ENCODE measurements around the gene CUL4B. TPM values are rescaled to one million over a fixed set of nuclear protein-coding genes. Genes with fewer than 3 reads are reported as not detected.
A peak's percentile ranks its signal among the peaks of the same experiment; 100 is the strongest.

The CUL4B gene
- total RNA-seq, 1 experiment from 2014 or later, result 54.1 TPM

DNA sequence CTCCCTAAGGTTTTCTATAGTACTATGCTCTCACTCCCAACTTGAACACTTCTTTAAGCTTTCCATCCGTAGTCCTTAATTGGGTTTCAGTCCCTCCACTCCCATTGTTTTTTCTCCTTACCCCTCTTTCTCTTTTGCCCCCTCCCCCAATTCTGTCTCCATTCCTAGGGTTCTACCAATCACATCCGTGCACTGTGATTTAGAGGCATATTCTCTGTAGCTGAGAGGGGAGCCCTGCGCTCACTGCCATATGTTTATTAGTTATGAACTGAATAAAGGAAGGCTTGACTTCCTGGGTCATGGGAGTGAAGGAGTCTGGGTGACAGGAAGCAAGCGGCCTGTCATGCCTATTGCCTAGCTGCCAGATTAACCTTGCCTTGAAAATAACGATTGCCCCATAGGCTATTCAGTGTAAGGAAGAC, 43.6 kb upstream of the CUL4B start:
- TF ChIP-seq ELF1 (IDR thresholded peaks at IDR 0.05; ENCODE audit: borderline replicate concordance, low read depth), result no peak
- no peak for TF ChIP-seq EZH2 (IDR thresholded peaks at IDR 0.05)
- DNase-seq (ENCODE audit: low read depth, low spot score), result no peak
- H3K4me3 ChIP-seq (replicated peaks in 1 of 2; ENCODE audit: low read depth in 1 of 2, low read length in 2 of 2), result peak overlapping the region; percentile 80 to 87
- peak; percentile 61 for ATAC-seq
- intact Hi-C loops (cut with micrococcal nuclease), result no loop called here
- RAD21 ChIA-PET (ENCODE audit: low non-redundant PET in 1 of 2, low total read pairs in 2 of 2, uncharacterized antibody in 2 of 2, unreplicated experiment in 2 of 2), result interaction anchor here in 1 of 2 experiments (1.3 kb wide), 1 partner anchor 43 kb away, joined by 3 read pairs; no protein-coding TSS in a partner anchor
- H3K9me3 ChIP-seq (ENCODE audit: control insufficient read depth in 1 of 2, insufficient read depth in 1 of 2, low read depth in 1 of 2, low read length in 2 of 2), result no peaks in the 10 kb centered on the region
- H3K9ac ChIP-seq (ENCODE audit: low read length), result peak overlapping the region; percentile 76
- H3K4me2 ChIP-seq (ENCODE audit: low read length), result peak overlapping the region; percentile 76
- no peaks in the 10 kb centered on the region for H4K20me1 ChIP-seq (ENCODE audit: insufficient read depth)
- POLR2A ChIA-PET, result interaction anchor here (0.7 to 1.3 kb wide), 3 partner anchors 43 to 54 kb away, joined by 3 to 15 read pairs (median 3); partner anchors contain the start of gene CUL4B
- no peak overlapping the region for H2AFZ ChIP-seq (ENCODE audit: low read depth, low read length, poor library complexity, severe bottlenecking)
- H3K27ac ChIP-seq (ENCODE audit: low read depth, low read length), result peak overlapping the region; percentile 84
- peaks cover 40% of the 10 kb centered on the region for H3K79me2 ChIP-seq (ENCODE audit: insufficient read depth, low read length)
- peaks cover 4 to 5% of the 10 kb centered on the region in 2 experiments; a peak in 2 of 4 replicates for H3K4me1 ChIP-seq (ENCODE audit: control insufficient read depth in 1 of 2, insufficient read depth in 2 of 2, low read length in 2 of 2)
- CTCF ChIA-PET, result no interaction called here
- TSS peak; percentile 77 for BruUV-seq (replicated peaks)
- no peaks in the 10 kb centered on the region for H3K27me3 ChIP-seq (ENCODE audit: insufficient read depth, low read length)
- no peaks in the 10 kb centered on the region for H3K36me3 ChIP-seq (ENCODE audit: control insufficient read depth in 1 of 2, insufficient read depth in 2 of 2, low read length in 2 of 2)
- no peaks in the 10 kb centered on the region for H3K9me2 ChIP-seq (ENCODE audit: insufficient read depth)

DNA sequence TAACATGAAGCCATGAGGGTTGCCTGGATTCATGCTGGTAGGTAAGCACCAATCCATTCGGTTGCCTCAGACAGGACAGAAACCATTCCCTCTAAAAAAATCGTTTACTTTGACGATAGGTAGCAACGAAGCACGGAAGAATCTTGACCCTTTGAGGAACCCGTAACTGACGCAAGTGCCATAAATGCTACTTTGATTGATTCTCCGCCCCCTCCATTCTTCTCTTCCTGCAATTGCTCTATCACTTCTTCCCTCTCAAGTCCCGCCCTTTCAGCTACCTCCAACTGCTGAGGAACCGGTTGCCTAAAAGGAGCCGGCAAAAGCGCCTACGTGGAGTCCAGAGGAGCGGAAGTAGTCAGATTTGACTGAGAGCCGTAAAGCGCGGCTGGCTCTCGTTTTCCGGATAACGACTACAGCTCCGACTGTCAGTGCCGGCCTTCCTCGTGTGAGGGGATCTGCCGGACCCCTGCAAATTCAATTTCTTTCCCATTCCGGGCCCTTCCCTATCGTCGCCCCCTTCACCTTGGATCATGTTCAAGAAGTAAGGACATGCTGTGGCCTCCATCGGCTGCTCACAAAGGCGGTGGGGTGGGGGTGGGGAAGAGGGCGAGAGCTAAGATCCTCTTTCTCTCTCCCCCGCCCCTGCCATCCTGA, 43.1 kb upstream of the CUL4B start, which contains the start of gene MCTS1:
TSS of gene MCTS1 (plus strand) at position 395 of the 654 bp plus-strand sequence. CDS start at position 531, 136 bp downstream.
- CTCF ChIA-PET, result no interaction called here
- DNase-seq (ENCODE audit: low read depth, low spot score) (peak; percentile 95), ATAC-seq (peak; percentile 98)
- RAD21 ChIA-PET (ENCODE audit: low non-redundant PET in 1 of 2, low total read pairs in 2 of 2, uncharacterized antibody in 2 of 2, unreplicated experiment in 2 of 2), result interaction anchor here in 1 of 2 experiments (1.3 kb wide), 1 partner anchor 42 kb away, joined by 3 read pairs; no protein-coding TSS in a partner anchor
- Histone ChIP-seq H3K27ac (ENCODE audit: low read depth, low read length) (peak within 1 kb of the TSS; percentile 84), H3K4me1 (ENCODE audit: control insufficient read depth in 1 of 2, insufficient read depth in 2 of 2, low read length in 2 of 2) (peaks cover 4 to 5% of the 10 kb centered on the region in 2 experiments; a peak in 2 of 4 replicates), H3K9me2 (ENCODE audit: insufficient read depth) (no peaks in the 10 kb centered on the region), H3K27me3 (ENCODE audit: insufficient read depth, low read length) (no peaks in the 10 kb centered on the region), H3K4me2 (ENCODE audit: low read length) (peak within 1 kb of the TSS; percentile 76), H3K79me2 (ENCODE audit: insufficient read depth, low read length) (peaks cover 39% of the 10 kb centered on the region), H4K20me1 (ENCODE audit: insufficient read depth) (no peaks in the 10 kb centered on the region), H3K9me3 (ENCODE audit: control insufficient read depth in 1 of 2, insufficient read depth in 1 of 2, low read depth in 1 of 2, low read length in 2 of 2) (no peaks in the 10 kb centered on the region), H3K4me3 (replicated peaks in 1 of 2; ENCODE audit: low read depth in 1 of 2, low read length in 2 of 2) (peak within 1 kb of the TSS; percentile 80 to 87), H2AFZ (ENCODE audit: low read depth, low read length, poor library complexity, severe bottlenecking) (no peak within 1 kb of the TSS), H3K9ac (ENCODE audit: low read length) (peak within 1 kb of the TSS; percentile 76), H3K36me3 (ENCODE audit: control insufficient read depth in 1 of 2, insufficient read depth in 2 of 2, low read length in 2 of 2) (no peaks in the 10 kb centered on the region)
- no TSS peak for BruUV-seq (replicated peaks)
- POLR2A ChIA-PET, result interaction anchor here (0.6 to 1.3 kb wide), 4 partner anchors 43 to 108 kb away, joined by 3 to 15 read pairs (median 3); partner anchors contain the start of gene CUL4B
- intact Hi-C loops (cut with micrococcal nuclease), result loop anchor here (1.0 kb wide), 1 partner anchor 43 kb away; no protein-coding TSS in a partner anchor
- TF ChIP-seq SRF (IDR thresholded peaks at IDR 0.05; ENCODE audit: low read depth), result peak; percentile 60; the same call in 1 of the 2 replicates
- TF ChIP-seq CEBPB (IDR thresholded peaks at IDR 0.05; ENCODE audit: low read depth), result peak; percentile 70
- peak; percentile 87 for TF ChIP-seq EGR1 (IDR thresholded peaks at IDR 0.05; ENCODE audit: low read depth)
- no peak for TF ChIP-seq FOSL1 (IDR thresholded peaks at IDR 0.05; ENCODE audit: low read depth)
- peak; percentile 70 for TF ChIP-seq ELF1 (IDR thresholded peaks at IDR 0.05; ENCODE audit: borderline replicate concordance, low read depth)
- TF ChIP-seq EZH2 (IDR thresholded peaks at IDR 0.05), result no peak
- TF ChIP-seq JUND (IDR thresholded peaks at IDR 0.05), result no peak
- peak; percentile 80 for TF ChIP-seq POLR2AphosphoS5 (IDR thresholded peaks at IDR 0.05; ENCODE audit: low read depth, low read length)
- TF ChIP-seq, protein P1, sequence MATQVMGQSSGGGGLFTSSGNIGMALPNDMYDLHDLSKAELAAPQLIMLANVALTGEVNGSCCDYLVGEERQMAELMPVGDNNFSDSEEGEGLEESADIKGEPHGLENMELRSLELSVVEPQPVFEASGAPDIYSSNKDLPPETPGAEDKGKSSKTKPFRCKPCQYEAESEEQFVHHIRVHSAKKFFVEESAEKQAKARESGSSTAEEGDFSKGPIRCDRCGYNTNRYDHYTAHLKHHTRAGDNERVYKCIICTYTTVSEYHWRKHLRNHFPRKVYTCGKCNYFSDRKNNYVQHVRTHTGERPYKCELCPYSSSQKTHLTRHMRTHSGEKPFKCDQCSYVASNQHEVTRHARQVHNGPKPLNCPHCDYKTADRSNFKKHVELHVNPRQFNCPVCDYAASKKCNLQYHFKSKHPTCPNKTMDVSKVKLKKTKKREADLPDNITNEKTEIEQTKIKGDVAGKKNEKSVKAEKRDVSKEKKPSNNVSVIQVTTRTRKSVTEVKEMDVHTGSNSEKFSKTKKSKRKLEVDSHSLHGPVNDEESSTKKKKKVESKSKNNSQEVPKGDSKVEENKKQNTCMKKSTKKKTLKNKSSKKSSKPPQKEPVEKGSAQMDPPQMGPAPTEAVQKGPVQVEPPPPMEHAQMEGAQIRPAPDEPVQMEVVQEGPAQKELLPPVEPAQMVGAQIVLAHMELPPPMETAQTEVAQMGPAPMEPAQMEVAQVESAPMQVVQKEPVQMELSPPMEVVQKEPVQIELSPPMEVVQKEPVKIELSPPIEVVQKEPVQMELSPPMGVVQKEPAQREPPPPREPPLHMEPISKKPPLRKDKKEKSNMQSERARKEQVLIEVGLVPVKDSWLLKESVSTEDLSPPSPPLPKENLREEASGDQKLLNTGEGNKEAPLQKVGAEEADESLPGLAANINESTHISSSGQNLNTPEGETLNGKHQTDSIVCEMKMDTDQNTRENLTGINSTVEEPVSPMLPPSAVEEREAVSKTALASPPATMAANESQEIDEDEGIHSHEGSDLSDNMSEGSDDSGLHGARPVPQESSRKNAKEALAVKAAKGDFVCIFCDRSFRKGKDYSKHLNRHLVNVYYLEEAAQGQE (IDR thresholded peaks at IDR 0.05; ENCODE audit: low read depth), result no peak
- TF ChIP-seq, protein P2, sequence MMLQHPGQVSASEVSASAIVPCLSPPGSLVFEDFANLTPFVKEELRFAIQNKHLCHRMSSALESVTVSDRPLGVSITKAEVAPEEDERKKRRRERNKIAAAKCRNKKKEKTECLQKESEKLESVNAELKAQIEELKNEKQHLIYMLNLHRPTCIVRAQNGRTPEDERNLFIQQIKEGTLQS (IDR thresholded peaks at IDR 0.05), result no peak
- TF ChIP-seq SP1 (IDR thresholded peaks at IDR 0.05; ENCODE audit: low read depth), result peak; percentile 68
- no peak for TF ChIP-seq EZH2phosphoT487 (IDR thresholded peaks at IDR 0.05; ENCODE audit: borderline replicate concordance)
- TF ChIP-seq ZNF274 (IDR thresholded peaks at IDR 0.05; ENCODE audit: low read depth, low read length), result no peak
- no peak for TF ChIP-seq POLR2A (IDR thresholded peaks at IDR 0.05; ENCODE audit: borderline replicate concordance, extremely low read depth, insufficient read depth, insufficient read length)
- TF ChIP-seq SIN3A (IDR thresholded peaks at IDR 0.05; ENCODE audit: low read depth), result peak; percentile 62; the same call in 1 of the 2 replicates

All from HCT116 (cell line).